HEK293 (cell line): Measurements from ENCODE around the gene H3-3A.

Experiments
- BCL11B ChIP-seq: fragments of 450-650 bp; formaldehyde crosslinking; IDR thresholded peaks from 2 replicates; pipeline ENCODE4 v1.5.1; 2016; ENCODE audit warnings: low read depth, missing biosample characterization, missing genetic modification characterization
- GLIS2 ChIP-seq: fragments of 450-650 bp; formaldehyde crosslinking; IDR thresholded peaks from 2 replicates; pipeline ENCODE4 v1.5.1; 2016; ENCODE audit warnings: missing biosample characterization, missing genetic modification characterization
- IKZF3 ChIP-seq: fragments of 450-650 bp; IDR thresholded peaks from 2 replicates; pipeline ENCODE4 v1.5.0; 2018; ENCODE audit warnings: missing biosample characterization, mild to moderate bottlenecking, missing genetic modification characterization, moderate library complexity
- INSM2 ChIP-seq: fragments of 450-650 bp; formaldehyde crosslinking; IDR thresholded peaks from 2 replicates; pipeline ENCODE4 v1.5.1; 2016; ENCODE audit warnings: missing biosample characterization, missing genetic modification characterization
- KLF10 ChIP-seq: fragments of 450-650 bp; IDR thresholded peaks from 2 replicates; pipeline ENCODE4 v1.5.1; 2018; ENCODE audit warnings: missing biosample characterization, mild to moderate bottlenecking, missing genetic modification characterization
- KLF16 ChIP-seq: fragments of 450-650 bp; formaldehyde crosslinking; IDR thresholded peaks from 2 replicates; pipeline ENCODE4 v1.5.1; 2017; ENCODE audit warnings: missing biosample characterization, missing genetic modification characterization
- RBAK ChIP-seq: fragments of 450-650 bp; formaldehyde crosslinking; IDR thresholded peaks from 2 replicates; pipeline ENCODE4 v1.5.1; 2016; ENCODE audit warnings: missing biosample characterization, missing genetic modification characterization
- SCRT2 ChIP-seq: fragments of 450-650 bp; formaldehyde crosslinking; IDR thresholded peaks from 2 replicates; pipeline ENCODE4 v1.5.1; 2016; ENCODE audit warnings: missing biosample characterization, missing genetic modification characterization
- YY2 ChIP-seq: fragments of 450-650 bp; formaldehyde crosslinking; IDR thresholded peaks from 2 replicates; pipeline ENCODE4 v1.5.1; 2016; ENCODE audit warnings: missing biosample characterization, missing genetic modification characterization
- ZBTB11 ChIP-seq: fragments of 450-650 bp; formaldehyde crosslinking; conservative IDR thresholded peaks from 2 replicates; pipeline ENCODE4 v1.5.1; 2016; ENCODE audit warnings: low read depth, missing biosample characterization, missing genetic modification characterization
- ZBTB21 ChIP-seq: fragments of 450-650 bp; formaldehyde crosslinking; IDR thresholded peaks from 2 replicates; pipeline ENCODE4 v1.5.1; 2017; ENCODE audit warnings: missing biosample characterization, missing genetic modification characterization
- ZFHX2 ChIP-seq: fragments of 450-650 bp; formaldehyde crosslinking; conservative IDR thresholded peaks from 2 replicates; pipeline ENCODE4 v1.5.1; 2016; ENCODE audit warnings: missing biosample characterization, missing genetic modification characterization
- ZFP41 ChIP-seq: fragments of 450-650 bp; formaldehyde crosslinking; IDR thresholded peaks from 2 replicates; pipeline ENCODE4 v1.5.1; 2016; ENCODE audit warnings: missing biosample characterization, missing genetic modification characterization, borderline replicate concordance
- ZNF112 ChIP-seq: fragments of 450-650 bp; formaldehyde crosslinking; IDR thresholded peaks from 2 replicates; pipeline ENCODE4 v1.5.0; 2017; ENCODE audit warnings: missing biosample characterization, missing genetic modification characterization
- ZNF133 ChIP-seq: fragments of 450-650 bp; formaldehyde crosslinking; IDR thresholded peaks from 2 replicates; pipeline ENCODE4 v1.5.1; 2016; ENCODE audit warnings: missing biosample characterization, missing genetic modification characterization
- ZNF2 ChIP-seq: fragments of 450-650 bp; formaldehyde crosslinking; IDR thresholded peaks from 2 replicates; pipeline ENCODE4 v1.5.1; 2016; ENCODE audit warnings: missing biosample characterization, missing genetic modification characterization
- ZNF202 ChIP-seq: fragments of 450-650 bp; formaldehyde crosslinking; IDR thresholded peaks from 2 replicates; pipeline ENCODE4 v1.5.1; 2016; ENCODE audit warnings: missing biosample characterization, missing genetic modification characterization, borderline replicate concordance
- ZNF214 ChIP-seq: fragments of 450-650 bp; formaldehyde crosslinking; IDR thresholded peaks from 2 replicates; pipeline ENCODE4 v1.5.1; 2017; ENCODE audit warnings: missing biosample characterization, mild to moderate bottlenecking, missing genetic modification characterization, borderline replicate concordance
- ZNF324 ChIP-seq: fragments of 450-650 bp; formaldehyde crosslinking; IDR thresholded peaks from 2 replicates; pipeline ENCODE4 v1.5.1; 2016; ENCODE audit warnings: missing biosample characterization, missing genetic modification characterization
- ZNF341 ChIP-seq: fragments of 450-650 bp; formaldehyde crosslinking; IDR thresholded peaks from 2 replicates; pipeline ENCODE4; 2016; ENCODE audit warnings: low read depth, missing biosample characterization, missing genetic modification characterization
- ZNF354C ChIP-seq: fragments of 450-650 bp; formaldehyde crosslinking; IDR thresholded peaks from 2 replicates; pipeline ENCODE4 v1.5.1; 2016; ENCODE audit warnings: missing biosample characterization, missing genetic modification characterization, low read depth, borderline replicate concordance
- ZNF362 ChIP-seq: fragments of 450-650 bp; formaldehyde crosslinking; IDR thresholded peaks from 2 replicates; pipeline ENCODE4 v1.5.1; 2016; ENCODE audit warnings: missing biosample characterization, missing genetic modification characterization
- ZNF366 ChIP-seq: fragments of 450-650 bp; formaldehyde crosslinking; conservative IDR thresholded peaks from 2 replicates; pipeline ENCODE4 v1.5.1; 2016; ENCODE audit warnings: missing biosample characterization, missing genetic modification characterization
- ZNF394 ChIP-seq: fragments of 450-650 bp; formaldehyde crosslinking; IDR thresholded peaks from 2 replicates; pipeline ENCODE4 v1.5.1; 2016; ENCODE audit warnings: missing biosample characterization, missing genetic modification characterization, mild to moderate bottlenecking, moderate library complexity, borderline replicate concordance
- ZNF449 ChIP-seq: fragments of 450-650 bp; formaldehyde crosslinking; IDR thresholded peaks from 2 replicates; pipeline ENCODE4 v1.5.1; 2017; ENCODE audit warnings: missing biosample characterization, mild to moderate bottlenecking, missing genetic modification characterization, moderate library complexity
- ZNF513 ChIP-seq: fragments of 450-650 bp; IDR thresholded peaks from 2 replicates; pipeline ENCODE4 v1.5.1; 2018; ENCODE audit warnings: missing biosample characterization, missing genetic modification characterization
- ZNF621 ChIP-seq: fragments of 450-650 bp; formaldehyde crosslinking; IDR thresholded peaks from 2 replicates; pipeline ENCODE4 v1.5.1; 2017; ENCODE audit warnings: missing biosample characterization, missing genetic modification characterization
- ZNF623 ChIP-seq: fragments of 450-650 bp; formaldehyde crosslinking; IDR thresholded peaks from 2 replicates; pipeline ENCODE4 v1.5.1; 2016; ENCODE audit warnings: missing biosample characterization, missing genetic modification characterization
- ZSCAN4 ChIP-seq: fragments of 450-650 bp; formaldehyde crosslinking; IDR thresholded peaks from 2 replicates; pipeline ENCODE4 v1.5.1; 2017; ENCODE audit warnings: missing biosample characterization, missing genetic modification characterization

The H3-3A gene

GRCh38 chr1:226108935-226109828 lies 46.7 kb downstream of the H3-3A start (continued):
- TF ChIP-seq ZFHX2 (tag by site-specific recombination), result peak; percentile 95
- no peak for TF ChIP-seq ZNF112 (tag by site-specific recombination)
- TF ChIP-seq YY2 (tag by site-specific recombination), result no peak
- TF ChIP-seq ZNF366, result no peak
- no peak for TF ChIP-seq ZBTB11
- no peak for TF ChIP-seq ZNF202 (tag by site-specific recombination)
- TF ChIP-seq INSM2 (tag by site-specific recombination), result no peak
- no peak for TF ChIP-seq ZFP41 (tag by site-specific recombination)
- no peak for TF ChIP-seq ZNF449
- TF ChIP-seq ZNF2 (tag by site-specific recombination), result no peak
- no peak for TF ChIP-seq BCL11B (tag by site-specific recombination)
- no peak; the same call in 1 of the 2 replicates for TF ChIP-seq IKZF3 (tag by site-specific recombination)
- no peak for TF ChIP-seq ZNF621 (tag by site-specific recombination)
- no peak for TF ChIP-seq ZBTB21 (tag by site-specific recombination)
- TF ChIP-seq ZNF354C (tag by site-specific recombination), result no peak
- no peak for TF ChIP-seq ZNF133
- TF ChIP-seq ZNF394 (tag by site-specific recombination), result no peak; the same call in 1 of the 2 replicates
- TF ChIP-seq ZNF362 (tag by site-specific recombination), result peak; percentile 34; the same call in 1 of the 2 replicates
- no peak for TF ChIP-seq ZNF623
- TF ChIP-seq SCRT2 (tag by site-specific recombination), result no peak
- TF ChIP-seq ZNF324 (tag by site-specific recombination), result 0 out of 2 replicates have a peak, but pooled peaks have one; percentile 21
- peak; percentile 83 for TF ChIP-seq ZNF341 (tag by site-specific recombination)
- no peak for TF ChIP-seq ZNF513
- peak; percentile 79 for TF ChIP-seq GLIS2 (tag by site-specific recombination)
- TF ChIP-seq KLF16 (tag by site-specific recombination), result 0 out of 2 replicates have a peak, but pooled peaks have one; percentile 59
- TF ChIP-seq ZSCAN4 (tag by site-specific recombination), result no peak
- TF ChIP-seq RBAK (tag by site-specific recombination), result no peak
- TF ChIP-seq KLF10 (tag by site-specific recombination), result no peak
- no peak for TF ChIP-seq ZNF214 (tag by site-specific recombination)
